AG09319 (cell line): Measurements from ENCODE around the gene ZCCHC2.

Experiments
- DNase-seq: peaks from one replicate; pipeline ENCODE4 v3.0.0-alpha.2; 2010; ENCODE audit warnings: low read depth; ENCODE audit errors: extremely low read depth
- CTCF ChIP-seq: IDR thresholded peaks from 2 replicates; pipeline ENCODE4 v1.5.1; 2011; ENCODE audit warnings: low read depth, mild to moderate bottlenecking, inconsistent platforms, low read length, moderate library complexity

ZCCHC2 gene

GRCh38 chr18:62522504-62523254 lies at the start of gene ZCCHC2:
Gene ZCCHC2, plus strand, starts transcription at chr18:62523025. Its CDS starts 400 bp downstream, at chr18:62523425.
- no peak for TF ChIP-seq CTCF
- DNase-seq: peak; percentile 93

- no peak for DNase-seq
- TF ChIP-seq CTCF: no peak
Observed at GRCh38 chr18:62479574-62479973, 43.3 kb upstream of the ZCCHC2 start.

GRCh38 chr18:62480927-62481326 lies 41.9 kb upstream of the ZCCHC2 start:
- TF ChIP-seq CTCF: no peak
- DNase-seq: no peak

GRCh38 chr18:62484941-62485340 lies 37.9 kb upstream of the ZCCHC2 start:
- no peak for DNase-seq
- no peak for TF ChIP-seq CTCF

- no peak for TF ChIP-seq CTCF
- no peak for DNase-seq
Observed at GRCh38 chr18:62485684-62486083, 37.1 kb upstream of the ZCCHC2 start.

- no peak for DNase-seq
Observed at GRCh38 chr18:62486290-62486964, 36.4 kb upstream of the ZCCHC2 start.

More at GRCh38 chr18:62486290-62486964, 36.4 kb upstream of the ZCCHC2 start:
- no peak for TF ChIP-seq CTCF
